HepG2 (cell line): ENCODE results near the gene GAL3ST1. TPM values are rescaled to one million over a fixed set of nuclear protein-coding genes. Genes with fewer than 3 reads are reported as not detected.

Experiments used
- BHLHE40 ChIP-seq: IDR thresholded peaks from 2 replicates; pipeline ENCODE4 v1.6.1; 2011; ENCODE audit warnings: low read length, improper control_type of control experiment
- CBX5 ChIP-seq: sonication (generic); formaldehyde crosslinking; IDR thresholded peaks from 2 replicates; pipeline ENCODE4 v1.4.0; 2020; ENCODE audit warnings: missing genetic modification reagents, borderline replicate concordance
- HDAC1 ChIP-seq: sonication (generic); formaldehyde crosslinking; IDR thresholded peaks from 2 replicates; pipeline ENCODE4 v1.5.1; 2020; ENCODE audit warnings: mild to moderate bottlenecking, missing genetic modification reagents
- HMG20A ChIP-seq: IDR thresholded peaks from 2 replicates; pipeline ENCODE4 v1.6.1; 2016; ENCODE audit warnings: borderline replicate concordance
- MIER2 ChIP-seq: IDR thresholded peaks from 2 replicates; pipeline ENCODE4 v1.6.1; 2016; ENCODE audit warnings: missing biosample characterization, missing genetic modification reagents
- RELA ChIP-seq: sonication (generic); formaldehyde crosslinking; IDR thresholded peaks from 2 replicates; pipeline ENCODE4 v1.4.0; 2020; ENCODE audit warnings: missing genetic modification reagents
- REXO4 ChIP-seq: sonication (generic); formaldehyde crosslinking; IDR thresholded peaks from 2 replicates; pipeline ENCODE4 v1.8.0; 2022; ENCODE audit warnings: missing genetic modification reagents, mild to moderate bottlenecking, borderline replicate concordance
- SAFB2 ChIP-seq: sonication (generic); formaldehyde crosslinking; IDR thresholded peaks from 2 replicates; pipeline ENCODE4 v1.5.1; 2020; ENCODE audit warnings: missing genetic modification reagents, low read depth, mild to moderate bottlenecking, borderline replicate concordance
- SIX4 ChIP-seq: sonication (generic); formaldehyde crosslinking; IDR thresholded peaks from 2 replicates; pipeline ENCODE4 v1.4.0; 2020; ENCODE audit warnings: missing genetic modification reagents
- SRY ChIP-seq: sonication (generic); formaldehyde crosslinking; IDR thresholded peaks from 2 replicates; pipeline ENCODE4 v1.8.0; 2022; ENCODE audit warnings: mild to moderate bottlenecking, missing genetic modification reagents
- TBL1XR1 ChIP-seq: fragments of 150-350 bp; IDR thresholded peaks from 2 replicates; pipeline ENCODE4 v1.6.1; 2014; ENCODE audit warnings: borderline replicate concordance, low read length; ENCODE audit not compliant: partially characterized antibody
- ZNF101 ChIP-seq: sonication (generic); formaldehyde crosslinking; IDR thresholded peaks from 2 replicates; pipeline ENCODE4 v1.4.0; 2020; ENCODE audit warnings: mild to moderate bottlenecking, low read depth, missing genetic modification reagents, borderline replicate concordance
- ZNF724P ChIP-seq: sonication (generic); formaldehyde crosslinking; IDR thresholded peaks from 2 replicates; pipeline ENCODE4 v1.8.0; 2022; ENCODE audit warnings: missing genetic modification reagents, borderline replicate concordance
- polyA plus RNA-seq, 8 experiments: library from polyadenylated mRNA; depleted of rRNA in 3 of 8; stranded (reverse) in 7 of 8; unstranded in 1 of 8; fragments of >200 nt; fragmentation: Illumina TruSeq in 4 of 8; extraction: Trizol in 4 of 8; gene quantifications; 2 replicates each; pipeline versions ENCODE4 v1.2.1 to v1.2.3, GENCODE V29; 2011 to 2016; ENCODE audit warnings: low read depth in 4 of 8, missing spikeins in 1 of 8, mixed read lengths in 1 of 8; ENCODE audit not compliant: insufficient read depth in 1 of 8
- total RNA-seq, 5 experiments: library from RNA; depleted of rRNA; stranded (reverse); fragments of >200 nt; fragmentation: Illumina TruSeq; extraction: Trizol; gene quantifications; 2 replicates each; pipeline ENCODE4 v1.2.3, GENCODE V29; 2016; ENCODE audit warnings: low read depth in 1 of 5
- TF ChIP-seq, protein P1 (sequence below): sonication (generic); formaldehyde crosslinking; IDR thresholded peaks from 2 replicates; pipeline ENCODE4 v1.8.1; 2022; ENCODE audit warnings: mild to moderate bottlenecking, missing genetic modification reagents
- TF ChIP-seq, protein P2 (sequence below): IDR thresholded peaks from 2 replicates; pipeline ENCODE4 v1.6.1; 2016; ENCODE audit warnings: control low read depth
- TF ChIP-seq, protein P3 (sequence below): sonication (generic); formaldehyde crosslinking; IDR thresholded peaks from 2 replicates; pipeline ENCODE4 v1.5.0; 2020; ENCODE audit warnings: missing genetic modification reagents
- TF ChIP-seq, protein P4 (sequence below): sonication (generic); formaldehyde crosslinking; IDR thresholded peaks from 2 replicates; pipeline ENCODE4 v1.5.0; 2020; ENCODE audit warnings: missing genetic modification reagents, mild to moderate bottlenecking, borderline replicate concordance
- TF ChIP-seq, protein P5 (sequence below): fragments of 450-650 bp; IDR thresholded peaks from 2 replicates; pipeline ENCODE4 v1.6.1; 2016
- TF ChIP-seq, protein P6 (sequence below): sonication (generic); formaldehyde crosslinking; IDR thresholded peaks from 2 replicates; pipeline ENCODE4 v1.5.1; 2020; ENCODE audit warnings: mild to moderate bottlenecking, moderate library complexity, missing genetic modification reagents
- TF ChIP-seq, protein P7 (sequence below): sonication (generic); formaldehyde crosslinking; IDR thresholded peaks from 2 replicates; pipeline ENCODE4 v1.5.0; 2020; ENCODE audit warnings: mild to moderate bottlenecking, missing genetic modification reagents

Gene GAL3ST1
- total and polyA plus RNA-seq, 2 of the 13 experiments (the other 11 are each of a cell fraction or from before 2014, with no cell fraction given) = 4.4 to 14.7 TPM

DNA sequence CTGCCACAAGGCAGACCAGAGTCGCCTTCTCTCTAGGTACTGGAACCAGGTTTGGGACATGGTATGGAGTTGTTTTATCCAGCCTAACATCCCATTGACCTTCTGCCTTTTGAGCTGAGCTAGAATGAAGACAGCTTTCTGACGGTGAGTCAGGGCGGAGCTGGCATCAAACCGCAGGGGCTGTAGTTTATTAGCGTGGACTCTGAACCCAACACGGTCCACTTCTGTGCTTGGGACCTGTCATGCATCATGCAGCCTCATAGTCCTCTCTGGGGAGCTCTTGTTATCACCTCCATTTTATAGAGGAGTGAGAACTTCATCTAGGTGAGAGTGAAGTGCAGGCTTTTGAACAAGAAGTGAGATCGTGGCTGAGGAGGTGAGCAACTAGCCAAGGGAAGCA, 8.3 kb downstream of the GAL3ST1 start (continued):
- TF ChIP-seq, protein P1, sequence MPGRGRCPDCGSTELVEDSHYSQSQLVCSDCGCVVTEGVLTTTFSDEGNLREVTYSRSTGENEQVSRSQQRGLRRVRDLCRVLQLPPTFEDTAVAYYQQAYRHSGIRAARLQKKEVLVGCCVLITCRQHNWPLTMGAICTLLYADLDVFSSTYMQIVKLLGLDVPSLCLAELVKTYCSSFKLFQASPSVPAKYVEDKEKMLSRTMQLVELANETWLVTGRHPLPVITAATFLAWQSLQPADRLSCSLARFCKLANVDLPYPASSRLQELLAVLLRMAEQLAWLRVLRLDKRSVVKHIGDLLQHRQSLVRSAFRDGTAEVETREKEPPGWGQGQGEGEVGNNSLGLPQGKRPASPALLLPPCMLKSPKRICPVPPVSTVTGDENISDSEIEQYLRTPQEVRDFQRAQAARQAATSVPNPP (CRISPR knock-in tag) = no peak
- TF ChIP-seq MIER2 (0 out of 2 replicates have a peak, but pooled peaks have one; percentile 31), SRY (CRISPR knock-in tag) (no peak), REXO4 (CRISPR knock-in tag) (no peak), SAFB2 (CRISPR knock-in tag) (no peak), TBL1XR1 (no peak), HDAC1 (CRISPR knock-in tag) (0 out of 2 replicates have a peak, but pooled peaks have one; percentile 46), RELA (CRISPR knock-in tag) (no peak), BHLHE40 (peak; percentile 63), HMG20A (CRISPR knock-in tag) (peak; percentile 15; the same call in 1 of the 2 replicates), ZNF724P (CRISPR knock-in tag) (no peak), CBX5 (CRISPR knock-in tag) (peak; percentile 45; the same call in 1 of the 2 replicates), ZNF101 (CRISPR knock-in tag) (no peak), SIX4 (CRISPR knock-in tag) (no peak)
- TF ChIP-seq, protein P2, sequence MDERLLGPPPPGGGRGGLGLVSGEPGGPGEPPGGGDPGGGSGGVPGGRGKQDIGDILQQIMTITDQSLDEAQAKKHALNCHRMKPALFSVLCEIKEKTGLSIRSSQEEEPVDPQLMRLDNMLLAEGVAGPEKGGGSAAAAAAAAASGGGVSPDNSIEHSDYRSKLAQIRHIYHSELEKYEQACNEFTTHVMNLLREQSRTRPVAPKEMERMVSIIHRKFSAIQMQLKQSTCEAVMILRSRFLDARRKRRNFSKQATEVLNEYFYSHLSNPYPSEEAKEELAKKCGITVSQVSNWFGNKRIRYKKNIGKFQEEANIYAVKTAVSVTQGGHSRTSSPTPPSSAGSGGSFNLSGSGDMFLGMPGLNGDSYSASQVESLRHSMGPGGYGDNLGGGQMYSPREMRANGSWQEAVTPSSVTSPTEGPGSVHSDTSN = no peak
- TF ChIP-seq, protein P3, sequence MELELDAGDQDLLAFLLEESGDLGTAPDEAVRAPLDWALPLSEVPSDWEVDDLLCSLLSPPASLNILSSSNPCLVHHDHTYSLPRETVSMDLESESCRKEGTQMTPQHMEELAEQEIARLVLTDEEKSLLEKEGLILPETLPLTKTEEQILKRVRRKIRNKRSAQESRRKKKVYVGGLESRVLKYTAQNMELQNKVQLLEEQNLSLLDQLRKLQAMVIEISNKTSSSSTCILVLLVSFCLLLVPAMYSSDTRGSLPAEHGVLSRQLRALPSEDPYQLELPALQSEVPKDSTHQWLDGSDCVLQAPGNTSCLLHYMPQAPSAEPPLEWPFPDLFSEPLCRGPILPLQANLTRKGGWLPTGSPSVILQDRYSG = no peak
- TF ChIP-seq, protein P4, sequence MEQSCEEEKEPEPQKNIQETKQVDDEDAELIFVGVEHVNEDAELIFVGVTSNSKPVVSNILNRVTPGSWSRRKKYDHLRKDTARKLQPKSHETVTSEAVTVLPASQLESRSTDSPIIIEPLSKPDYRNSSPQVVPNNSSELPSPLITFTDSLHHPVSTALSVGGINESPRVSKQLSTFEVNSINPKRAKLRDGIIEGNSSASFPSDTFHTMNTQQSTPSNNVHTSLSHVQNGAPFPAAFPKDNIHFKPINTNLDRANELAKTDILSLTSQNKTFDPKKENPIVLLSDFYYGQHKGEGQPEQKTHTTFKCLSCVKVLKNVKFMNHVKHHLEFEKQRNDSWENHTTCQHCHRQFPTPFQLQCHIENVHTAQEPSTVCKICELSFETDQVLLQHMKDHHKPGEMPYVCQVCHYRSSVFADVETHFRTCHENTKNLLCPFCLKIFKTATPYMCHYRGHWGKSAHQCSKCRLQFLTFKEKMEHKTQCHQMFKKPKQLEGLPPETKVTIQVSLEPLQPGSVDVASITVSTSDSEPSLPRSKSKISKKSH = no peak
- TF ChIP-seq, protein P5, sequence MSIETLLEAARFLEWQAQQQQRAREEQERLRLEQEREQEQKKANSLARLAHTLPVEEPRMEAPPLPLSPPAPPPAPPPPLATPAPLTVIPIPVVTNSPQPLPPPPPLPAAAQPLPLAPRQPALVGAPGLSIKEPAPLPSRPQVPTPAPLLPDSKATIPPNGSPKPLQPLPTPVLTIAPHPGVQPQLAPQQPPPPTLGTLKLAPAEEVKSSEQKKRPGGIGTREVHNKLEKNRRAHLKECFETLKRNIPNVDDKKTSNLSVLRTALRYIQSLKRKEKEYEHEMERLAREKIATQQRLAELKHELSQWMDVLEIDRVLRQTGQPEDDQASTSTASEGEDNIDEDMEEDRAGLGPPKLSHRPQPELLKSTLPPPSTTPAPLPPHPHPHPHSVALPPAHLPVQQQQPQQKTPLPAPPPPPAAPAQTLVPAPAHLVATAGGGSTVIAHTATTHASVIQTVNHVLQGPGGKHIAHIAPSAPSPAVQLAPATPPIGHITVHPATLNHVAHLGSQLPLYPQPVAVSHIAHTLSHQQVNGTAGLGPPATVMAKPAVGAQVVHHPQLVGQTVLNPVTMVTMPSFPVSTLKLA = no peak
- TF ChIP-seq, protein P6, sequence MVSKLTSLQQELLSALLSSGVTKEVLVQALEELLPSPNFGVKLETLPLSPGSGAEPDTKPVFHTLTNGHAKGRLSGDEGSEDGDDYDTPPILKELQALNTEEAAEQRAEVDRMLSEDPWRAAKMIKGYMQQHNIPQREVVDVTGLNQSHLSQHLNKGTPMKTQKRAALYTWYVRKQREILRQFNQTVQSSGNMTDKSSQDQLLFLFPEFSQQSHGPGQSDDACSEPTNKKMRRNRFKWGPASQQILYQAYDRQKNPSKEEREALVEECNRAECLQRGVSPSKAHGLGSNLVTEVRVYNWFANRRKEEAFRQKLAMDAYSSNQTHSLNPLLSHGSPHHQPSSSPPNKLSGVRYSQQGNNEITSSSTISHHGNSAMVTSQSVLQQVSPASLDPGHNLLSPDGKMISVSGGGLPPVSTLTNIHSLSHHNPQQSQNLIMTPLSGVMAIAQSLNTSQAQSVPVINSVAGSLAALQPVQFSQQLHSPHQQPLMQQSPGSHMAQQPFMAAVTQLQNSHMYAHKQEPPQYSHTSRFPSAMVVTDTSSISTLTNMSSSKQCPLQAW (CRISPR knock-in tag) = peak; percentile 66
- TF ChIP-seq, protein P7, sequence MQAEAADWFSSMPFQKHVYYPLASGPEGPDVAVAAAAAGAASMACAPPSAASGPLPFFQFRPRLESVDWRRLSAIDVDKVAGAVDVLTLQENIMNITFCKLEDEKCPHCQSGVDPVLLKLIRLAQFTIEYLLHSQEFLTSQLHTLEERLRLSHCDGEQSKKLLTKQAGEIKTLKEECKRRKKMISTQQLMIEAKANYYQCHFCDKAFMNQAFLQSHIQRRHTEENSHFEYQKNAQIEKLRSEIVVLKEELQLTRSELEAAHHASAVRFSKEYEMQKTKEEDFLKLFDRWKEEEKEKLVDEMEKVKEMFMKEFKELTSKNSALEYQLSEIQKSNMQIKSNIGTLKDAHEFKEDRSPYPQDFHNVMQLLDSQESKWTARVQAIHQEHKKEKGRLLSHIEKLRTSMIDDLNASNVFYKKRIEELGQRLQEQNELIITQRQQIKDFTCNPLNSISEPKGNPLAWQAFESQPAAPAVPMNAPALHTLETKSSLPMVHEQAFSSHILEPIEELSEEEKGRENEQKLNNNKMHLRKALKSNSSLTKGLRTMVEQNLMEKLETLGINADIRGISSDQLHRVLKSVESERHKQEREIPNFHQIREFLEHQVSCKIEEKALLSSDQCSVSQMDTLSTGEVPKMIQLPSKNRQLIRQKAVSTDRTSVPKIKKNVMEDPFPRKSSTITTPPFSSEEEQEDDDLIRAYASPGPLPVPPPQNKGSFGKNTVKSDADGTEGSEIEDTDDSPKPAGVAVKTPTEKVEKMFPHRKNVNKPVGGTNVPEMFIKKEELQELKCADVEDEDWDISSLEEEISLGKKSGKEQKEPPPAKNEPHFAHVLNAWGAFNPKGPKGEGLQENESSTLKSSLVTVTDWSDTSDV (CRISPR knock-in tag) = no peak
